Chondrocyte (in vitro differentiated cells): ENCODE measurements around the gene AHRR. TPM values are rescaled to one million over a fixed set of nuclear protein-coding genes. Genes with fewer than 3 reads are reported as not detected.

Experiments used
- total RNA-seq: library from RNA; stranded (reverse); gene quantifications from 3 replicates; pipeline ENCODE4 v1.2.1, GENCODE V29; 2021

Gene AHRR
- total RNA-seq, 1 donor from 2014 or later, result 17.3 TPM

Other genes starting within 250 kb of the AHRR start
- 1.4 to 10.2 TPM (median 2.0 TPM) in 3 replicates for gene PLEKHG4B, start 229.5 kb upstream of the AHRR start, total RNA-seq
- not detected in 3 replicates for gene LRRC14B, start 130.2 kb upstream of the AHRR start, total RNA-seq
- 8.0 to 10.4 TPM (median 9.6 TPM) in 3 replicates for gene CCDC127, start 103.6 kb upstream of the AHRR start, total RNA-seq
- gene SDHA, start 103.4 kb upstream of the AHRR start, total RNA-seq, result 79.7 to 95.5 TPM (median 81.5 TPM) in 3 replicates
- gene PDCD6, start 50.1 kb upstream of the AHRR start, total RNA-seq, result 71.9 to 89.8 TPM (median 74.0 TPM) in 3 replicates
- 39.4 to 58.1 TPM (median 43.3 TPM) in 3 replicates for gene EXOC3, start 121.5 kb downstream of the AHRR start, total RNA-seq
- 0.95 to 1.4 TPM (median 1.1 TPM) in 3 replicates for gene SLC9A3, start 202.7 kb downstream of the AHRR start, total RNA-seq